H9 (cell line): ENCODE measurements around the gene AS3MT. TPM values are rescaled to one million over a fixed set of nuclear protein-coding genes. Genes with fewer than 3 reads are reported as not detected.
A peak's percentile ranks its signal among the peaks of the same experiment; 100 is the strongest.

ENCODE experiments used
- DNase-seq: peaks from one replicate; pipeline ENCODE4 v3.0.0-alpha.2; 2017
- H2AFZ ChIP-seq: one replicate; pipeline ENCODE4 v1.6.1; 2013; ENCODE audit warnings: mild to moderate bottlenecking, low read length, control low read depth, moderate library complexity
- H2AK5ac ChIP-seq: 2 replicates; pipeline ENCODE4 v1.6.1; 2013; ENCODE audit warnings: low read length, control low read depth, mixed read lengths; ENCODE audit not compliant: insufficient read length
- H2BK120ac ChIP-seq: one replicate; pipeline ENCODE4 v1.6.1; 2013; ENCODE audit warnings: low read depth, mild to moderate bottlenecking, low read length, control low read depth, inconsistent platforms; ENCODE audit not compliant: poor library complexity, severe bottlenecking
- H2BK12ac ChIP-seq: 2 replicates; pipeline ENCODE4 v1.6.1; 2013; ENCODE audit warnings: low read length, control low read depth, mixed read lengths, low read depth; ENCODE audit not compliant: insufficient read length
- H2BK15ac ChIP-seq: 2 replicates; pipeline ENCODE4 v1.6.1; 2013; ENCODE audit warnings: low read depth, low read length, control low read depth
- H2BK20ac ChIP-seq: one replicate; pipeline ENCODE4 v1.6.1; 2013; ENCODE audit warnings: low read depth, mild to moderate bottlenecking, low read length, control low read depth, inconsistent platforms; ENCODE audit not compliant: poor library complexity, severe bottlenecking
- H2BK5ac ChIP-seq: 2 replicates; pipeline ENCODE4 v1.6.1; 2013; ENCODE audit warnings: low read length, control low read depth, mixed read lengths; ENCODE audit not compliant: insufficient read length
- H3K14ac ChIP-seq: 2 replicates; pipeline ENCODE4 v1.6.1; 2013; ENCODE audit warnings: low read length, control low read depth; ENCODE audit not compliant: insufficient read depth
- H3K18ac ChIP-seq: 2 replicates; pipeline ENCODE4 v1.6.1; 2013; ENCODE audit warnings: low read depth, mild to moderate bottlenecking, mixed read lengths, low read length, control low read depth; ENCODE audit not compliant: insufficient read length
- H3K23ac ChIP-seq: 2 replicates; pipeline ENCODE4 v1.6.1; 2013; ENCODE audit warnings: low read length, control low read depth, mixed read lengths, low read depth; ENCODE audit not compliant: insufficient read length
- H3K23me2 ChIP-seq: 2 replicates; pipeline ENCODE4 v1.6.1; 2013; ENCODE audit warnings: low read depth, mild to moderate bottlenecking, mixed read lengths, low read length, control low read depth; ENCODE audit not compliant: insufficient read length, poor library complexity, severe bottlenecking
- H3K27ac ChIP-seq: 2 replicates; pipeline ENCODE4 v1.5.1; 2013; ENCODE audit warnings: low read length, control low read depth, mixed read lengths, low read depth; ENCODE audit not compliant: insufficient read length
- H3K27me3 ChIP-seq: 2 replicates; pipeline ENCODE4 v1.6.1; 2013; ENCODE audit warnings: low read length, control low read depth, inconsistent platforms; ENCODE audit not compliant: insufficient read depth
- H3K4ac ChIP-seq: 2 replicates; pipeline ENCODE4 v1.6.1; 2013; ENCODE audit warnings: low read depth, mild to moderate bottlenecking, control low read depth, inconsistent platforms, low read length, moderate library complexity
- H3K4me1 ChIP-seq: 2 replicates; pipeline ENCODE4 v1.6.1; 2013; ENCODE audit warnings: low read length, control low read depth, inconsistent platforms; ENCODE audit not compliant: insufficient read depth
- H3K4me2 ChIP-seq: 2 replicates; pipeline ENCODE4 v1.6.1; 2013; ENCODE audit warnings: low read length, control low read depth, mixed read lengths; ENCODE audit not compliant: insufficient read length, insufficient read depth
- H3K56ac ChIP-seq: 2 replicates; pipeline ENCODE4 v1.6.1; 2013; ENCODE audit warnings: low read depth, mild to moderate bottlenecking, mixed read lengths, low read length, control low read depth; ENCODE audit not compliant: insufficient read length
- H3K79me1 ChIP-seq: 2 replicates; pipeline ENCODE4 v1.6.1; 2013; ENCODE audit warnings: low read depth, mild to moderate bottlenecking, moderate library complexity, low read length, control low read depth, inconsistent platforms; ENCODE audit not compliant: insufficient read depth, poor library complexity, severe bottlenecking
- H3K79me2 ChIP-seq: 2 replicates; pipeline ENCODE4 v1.6.1; 2013; ENCODE audit warnings: low read length, control low read depth, inconsistent platforms; ENCODE audit not compliant: insufficient read depth
- H3K9ac ChIP-seq: 2 replicates; pipeline ENCODE4 v1.6.1; 2013; ENCODE audit warnings: low read length, control low read depth, mixed read lengths; ENCODE audit not compliant: insufficient read length; ENCODE audit errors: extremely low read depth
- H3K9me3 ChIP-seq: one replicate; pipeline ENCODE4 v1.6.1; 2013; ENCODE audit warnings: low read depth, low read length, inconsistent platforms; ENCODE audit not compliant: control insufficient read depth
- H3T11ph ChIP-seq: one replicate; pipeline ENCODE4 v1.6.1; 2013; ENCODE audit warnings: mild to moderate bottlenecking, low read length, control low read depth, inconsistent platforms
- H4K20me1 ChIP-seq: one replicate; pipeline ENCODE4 v1.6.1; 2013; ENCODE audit not compliant: control insufficient read depth, insufficient read length, insufficient read depth
- H4K5ac ChIP-seq: 2 replicates; pipeline ENCODE4 v1.6.1; 2013; ENCODE audit warnings: low read depth, mild to moderate bottlenecking, mixed read lengths, low read length, control low read depth; ENCODE audit not compliant: insufficient read length
- H4K8ac ChIP-seq: replicated peaks from 2 replicates; pipeline ENCODE4 v1.6.1; 2013; ENCODE audit warnings: low read length, control low read depth, mixed read lengths, low read depth; ENCODE audit not compliant: insufficient read length
- H4K91ac ChIP-seq: 2 replicates; pipeline ENCODE4 v1.6.1; 2013; ENCODE audit warnings: low read depth, mild to moderate bottlenecking, moderate library complexity, mixed read lengths, low read length, control low read depth; ENCODE audit not compliant: insufficient read length
- H3K27ac Mint-ChIP-seq, 3 experiments: 2 replicates in 2 of 3; 3 replicates in 1 of 3; pipeline ENCODE4 v1.8.0; 2020 to 2021; ENCODE audit warnings: mixed read lengths in 3 of 3, mild to moderate bottlenecking in 1 of 3, moderate library complexity in 1 of 3
- H3K27me3 Mint-ChIP-seq: 2 replicates; pipeline ENCODE4 v1.8.0; 2021; ENCODE audit warnings: low read depth, mild to moderate bottlenecking, moderate library complexity, mixed read lengths
- H3K36me3 Mint-ChIP-seq, 3 experiments: 2 replicates in 2 of 3; 3 replicates in 1 of 3; pipeline ENCODE4 v1.8.0; 2020 to 2021; ENCODE audit warnings: low read depth in 3 of 3, mixed read lengths in 3 of 3; ENCODE audit not compliant: insufficient read depth in 1 of 3
- H3K4me1 Mint-ChIP-seq, 2 experiments: 2 replicates each; pipeline ENCODE4 v1.8.0; 2020; ENCODE audit warnings: mixed read lengths in 2 of 2
- H3K4me3 Mint-ChIP-seq, 2 experiments: 2 replicates in 1 of 2; 3 replicates in 1 of 2; pipeline ENCODE4 v1.8.0; 2020 to 2021; ENCODE audit warnings: mild to moderate bottlenecking in 2 of 2, mixed read lengths in 2 of 2, moderate library complexity in 1 of 2
- H3K9me3 Mint-ChIP-seq, 2 experiments: 2 replicates in 1 of 2; 3 replicates in 1 of 2; pipeline ENCODE4 v1.8.0; 2020; ENCODE audit warnings: mild to moderate bottlenecking in 2 of 2, mixed read lengths in 2 of 2, moderate library complexity in 1 of 2
- WGBS: extraction: QIAGEN DNeasy Blood & Tissue Kit; methylation state at CpG from one replicate; pipeline ENCODE4 v1.1.7; 2013; ENCODE audit warnings: missing lambda C conversion rate, low lambda C conversion rate, mixed read lengths; ENCODE audit not compliant: insufficient read length; ENCODE audit errors: extremely low coverage; 5-methylcytosine and 5-hydroxymethylcytosine counted together
- total RNA-seq: library from RNA; stranded (reverse); gene quantifications from 2 replicates; pipeline ENCODE4 v1.2.1, GENCODE V29; 2021
- TF ChIP-seq, protein P1 (sequence below): fragments of 200-600 bp; sonication (generic); conservative IDR thresholded peaks from 3 replicates; pipeline ENCODE4 v1.8.0; 2021; ENCODE audit warnings: antibody characterized with exemption, mild to moderate bottlenecking

The AS3MT gene
- total RNA-seq, 1 experiment from 2014 or later: 16.4 TPM

DNA sequence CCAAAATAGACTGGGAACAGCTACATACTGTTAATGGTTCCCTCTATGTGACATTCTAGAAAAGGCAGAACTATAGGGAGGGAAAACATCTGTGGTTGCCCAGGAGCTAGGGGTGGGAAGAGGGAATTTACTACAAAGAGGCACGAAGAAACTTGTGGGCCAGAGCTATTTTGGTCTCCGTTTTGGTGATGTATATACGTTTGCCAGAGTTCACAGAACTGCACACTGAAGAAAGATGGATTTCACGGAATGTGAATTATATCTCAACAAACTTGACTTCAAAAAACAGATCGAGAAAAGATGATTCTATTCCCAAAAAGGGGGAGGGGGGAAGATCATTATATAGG, 386 bp upstream of the AS3MT start:
- peak overlapping the region; percentile 79 to 91 for H3K4me3 Mint-ChIP-seq
- no CpG with 5 or more reads among the region's 5 CpGs for WGBS

More for the DNA sequence above, 386 bp upstream of the AS3MT start:
- H2BK20ac ChIP-seq: no peak overlapping the region
- no peak overlapping the region for H3K4ac ChIP-seq
- no peak overlapping the region for H4K5ac ChIP-seq
- H3K9ac ChIP-seq: peak overlapping the region; percentile 28
- H2BK120ac ChIP-seq: no peak overlapping the region
- no peak overlapping the region for H2AK5ac ChIP-seq
- no peaks in the 10 kb centered on the region; the same call in 1 of the 2 replicates for H3K27me3 ChIP-seq
- H3K23ac ChIP-seq: no peak overlapping the region
- no peak overlapping the region for H2AFZ ChIP-seq
- H4K20me1 ChIP-seq: no peaks in the 10 kb centered on the region
- no peak for DNase-seq
- no peaks in the 10 kb centered on the region for H3K79me1 ChIP-seq
- no peak overlapping the region for H3T11ph ChIP-seq
- H3K18ac ChIP-seq: no peak overlapping the region
- H3K27me3 Mint-ChIP-seq: peaks cover 2% of the 10 kb centered on the region; the same call in 1 of the 2 replicates
- TF ChIP-seq, protein P1, sequence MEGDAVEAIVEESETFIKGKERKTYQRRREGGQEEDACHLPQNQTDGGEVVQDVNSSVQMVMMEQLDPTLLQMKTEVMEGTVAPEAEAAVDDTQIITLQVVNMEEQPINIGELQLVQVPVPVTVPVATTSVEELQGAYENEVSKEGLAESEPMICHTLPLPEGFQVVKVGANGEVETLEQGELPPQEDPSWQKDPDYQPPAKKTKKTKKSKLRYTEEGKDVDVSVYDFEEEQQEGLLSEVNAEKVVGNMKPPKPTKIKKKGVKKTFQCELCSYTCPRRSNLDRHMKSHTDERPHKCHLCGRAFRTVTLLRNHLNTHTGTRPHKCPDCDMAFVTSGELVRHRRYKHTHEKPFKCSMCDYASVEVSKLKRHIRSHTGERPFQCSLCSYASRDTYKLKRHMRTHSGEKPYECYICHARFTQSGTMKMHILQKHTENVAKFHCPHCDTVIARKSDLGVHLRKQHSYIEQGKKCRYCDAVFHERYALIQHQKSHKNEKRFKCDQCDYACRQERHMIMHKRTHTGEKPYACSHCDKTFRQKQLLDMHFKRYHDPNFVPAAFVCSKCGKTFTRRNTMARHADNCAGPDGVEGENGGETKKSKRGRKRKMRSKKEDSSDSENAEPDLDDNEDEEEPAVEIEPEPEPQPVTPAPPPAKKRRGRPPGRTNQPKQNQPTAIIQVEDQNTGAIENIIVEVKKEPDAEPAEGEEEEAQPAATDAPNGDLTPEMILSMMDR: no peak
- H3K9me3 ChIP-seq: no peaks in the 10 kb centered on the region
- no peak overlapping the region for H2BK5ac ChIP-seq
- no peak overlapping the region for H3K27ac ChIP-seq
- H4K8ac ChIP-seq: no peak overlapping the region
- H3K36me3 Mint-ChIP-seq: no peaks in the 10 kb centered on the region; a peak in 3 of 7 replicates
- peaks cover 15 to 17% of the 10 kb centered on the region in 2 experiments for H3K4me1 Mint-ChIP-seq
- H2BK15ac ChIP-seq: no peak overlapping the region
- no peaks in the 10 kb centered on the region; the same call in 1 of the 2 replicates for H3K4me1 ChIP-seq
- peak overlapping the region; percentile 72; the same call in 1 of the 2 replicates for H3K14ac ChIP-seq
- no peak overlapping the region for H3K56ac ChIP-seq
- no peak overlapping the region; a peak in 1 of 7 replicates for H3K27ac Mint-ChIP-seq
- H2BK12ac ChIP-seq: no peak overlapping the region
- peaks cover 6% of the 10 kb centered on the region for H3K23me2 ChIP-seq
- peak overlapping the region; percentile 70 for H3K4me2 ChIP-seq
- H3K9me3 Mint-ChIP-seq: no peaks in the 10 kb centered on the region
- H4K91ac ChIP-seq: no peak overlapping the region
- no peaks in the 10 kb centered on the region for H3K79me2 ChIP-seq
